ENCODE measurements around the gene SLC37A3. TPM values are rescaled to one million over a fixed set of nuclear protein-coding genes. Genes with fewer than 3 reads are reported as not detected.

SLC37A3 gene
- total RNA-seq, 6 experiments from 2014 or later = 9.5 to 22.2 (median 13.6) TPM

DNA sequence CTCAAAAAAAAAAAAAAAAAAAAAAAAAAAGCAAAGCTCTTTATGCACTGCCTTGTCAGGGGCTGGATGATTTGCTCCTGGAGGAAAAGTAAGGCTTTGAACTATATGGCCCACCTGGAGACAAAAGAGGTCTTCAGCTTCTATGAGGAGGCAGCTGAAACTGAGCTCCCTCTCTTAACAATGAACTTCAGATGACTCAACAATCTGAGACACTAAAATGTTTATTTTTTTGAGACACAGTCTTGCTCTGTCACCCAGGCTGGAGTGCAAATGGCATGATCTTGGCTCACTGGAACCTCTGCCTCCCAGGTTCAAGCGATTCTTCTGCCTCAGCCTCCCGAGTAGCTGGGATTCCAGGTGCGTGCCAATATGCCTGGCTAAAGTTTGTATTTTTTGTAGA, 42.3 kb upstream of the SLC37A3 start:
- Histone ChIP-seq H3K27me3 (no peaks in the 10 kb centered on the region), H3K4me3 (no peak overlapping the region), H3K36me3 (no peaks in the 10 kb centered on the region), H3K27ac (no peak overlapping the region), H3K4me1 (no peaks in the 10 kb centered on the region), H3K9me3 (no peaks in the 10 kb centered on the region)
- TF ChIP-seq, protein P1, sequence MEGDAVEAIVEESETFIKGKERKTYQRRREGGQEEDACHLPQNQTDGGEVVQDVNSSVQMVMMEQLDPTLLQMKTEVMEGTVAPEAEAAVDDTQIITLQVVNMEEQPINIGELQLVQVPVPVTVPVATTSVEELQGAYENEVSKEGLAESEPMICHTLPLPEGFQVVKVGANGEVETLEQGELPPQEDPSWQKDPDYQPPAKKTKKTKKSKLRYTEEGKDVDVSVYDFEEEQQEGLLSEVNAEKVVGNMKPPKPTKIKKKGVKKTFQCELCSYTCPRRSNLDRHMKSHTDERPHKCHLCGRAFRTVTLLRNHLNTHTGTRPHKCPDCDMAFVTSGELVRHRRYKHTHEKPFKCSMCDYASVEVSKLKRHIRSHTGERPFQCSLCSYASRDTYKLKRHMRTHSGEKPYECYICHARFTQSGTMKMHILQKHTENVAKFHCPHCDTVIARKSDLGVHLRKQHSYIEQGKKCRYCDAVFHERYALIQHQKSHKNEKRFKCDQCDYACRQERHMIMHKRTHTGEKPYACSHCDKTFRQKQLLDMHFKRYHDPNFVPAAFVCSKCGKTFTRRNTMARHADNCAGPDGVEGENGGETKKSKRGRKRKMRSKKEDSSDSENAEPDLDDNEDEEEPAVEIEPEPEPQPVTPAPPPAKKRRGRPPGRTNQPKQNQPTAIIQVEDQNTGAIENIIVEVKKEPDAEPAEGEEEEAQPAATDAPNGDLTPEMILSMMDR (IDR thresholded peaks at IDR 0.05) = no peak
- TF ChIP-seq POLR2A (IDR thresholded peaks at IDR 0.05) = no peak
- intact Hi-C loops (cut with DNase I) = no loop called here
- 83% methylated on average over 3 of the region's 3 CpGs for WGBS (ENCODE audit: insufficient coverage, low coverage, low lambda C conversion rate, missing lambda C conversion rate)
- DNase-seq (no peak), ATAC-seq (no peak)

DNA sequence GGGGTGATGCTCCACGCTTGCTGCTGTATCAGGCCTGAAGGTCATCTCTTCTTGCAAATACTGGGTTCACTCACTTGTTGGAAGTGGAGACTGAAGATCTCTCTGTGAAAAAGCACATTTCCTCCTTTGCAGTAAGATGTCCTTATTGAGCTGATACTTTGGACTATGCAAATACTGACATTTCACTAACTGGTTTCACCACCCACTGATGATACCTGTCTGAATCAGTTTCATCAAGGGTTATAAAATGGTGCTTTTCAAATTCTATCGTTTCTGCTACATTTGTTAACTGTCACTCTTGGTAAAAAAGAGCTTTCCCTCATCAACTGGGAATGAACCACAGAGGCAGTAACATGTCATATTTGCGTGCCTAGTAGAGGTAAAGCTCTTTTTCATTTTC, 41.0 kb upstream of the SLC37A3 start:
- ATAC-seq = peak in 1 of 4 donors; percentile 48
- no peaks in the 10 kb centered on the region for H3K4me1 ChIP-seq
- intact Hi-C loops (cut with DNase I) = no loop called here

DNA sequence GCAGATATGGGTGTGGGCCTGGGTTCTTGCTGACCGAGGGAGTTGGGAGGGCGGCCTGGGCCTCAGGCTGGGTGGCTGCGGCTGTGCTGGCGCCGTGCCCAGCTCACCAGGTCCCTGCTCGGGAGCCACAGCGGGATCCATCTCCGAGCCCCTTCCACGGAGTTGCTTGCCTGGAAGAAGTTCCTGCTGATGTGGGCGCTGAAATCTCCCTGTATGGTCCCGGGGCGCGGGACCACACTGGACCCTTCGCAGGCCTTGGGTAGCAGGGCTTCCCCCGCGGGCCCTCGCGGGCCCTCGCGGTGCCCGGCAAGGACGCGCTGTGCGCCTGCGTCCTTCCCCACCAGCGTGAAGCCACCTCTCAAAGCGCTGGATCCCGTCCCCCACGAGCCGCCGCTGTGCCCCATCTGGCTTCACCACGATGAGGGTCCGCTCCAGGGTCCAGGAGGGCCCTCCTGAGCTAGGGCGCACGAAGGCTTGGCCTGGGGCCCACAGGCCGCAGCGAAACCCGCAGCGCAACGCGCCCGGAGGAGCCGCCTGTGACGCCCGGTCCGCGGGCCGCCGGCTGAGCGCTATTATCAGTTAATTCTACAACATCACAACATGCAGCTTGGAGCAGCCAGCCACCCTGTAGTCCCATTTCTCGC, 37.0 kb upstream of the SLC37A3 start:
- DNase-seq = no peak
- H3K4me1 ChIP-seq = no peaks in the 10 kb centered on the region
- no peaks in the 10 kb centered on the region for H3K9me3 ChIP-seq
- ATAC-seq = peak in 1 of 4 donors; percentile 31
- WGBS (ENCODE audit: insufficient coverage, low coverage, low lambda C conversion rate, missing lambda C conversion rate) = 29% methylated on average over 7 of the region's 51 CpGs
- TF ChIP-seq, protein P1 (IDR thresholded peaks at IDR 0.05) = no peak
- TF ChIP-seq POLR2A (IDR thresholded peaks at IDR 0.05) = no peak
- H3K36me3 ChIP-seq = no peaks in the 10 kb centered on the region
- H3K27ac ChIP-seq = no peak overlapping the region
- no peak overlapping the region for H3K4me3 ChIP-seq
- intact Hi-C loops (cut with DNase I) = no loop called here
- H3K27me3 ChIP-seq = no peaks in the 10 kb centered on the region

More for the DNA sequence above, 41.0 kb upstream of the SLC37A3 start:
- DNase-seq = no peak
- no peaks in the 10 kb centered on the region for H3K27me3 ChIP-seq
- H3K9me3 ChIP-seq = no peaks in the 10 kb centered on the region
- TF ChIP-seq POLR2A (IDR thresholded peaks at IDR 0.05) = no peak
- TF ChIP-seq, protein P1 (IDR thresholded peaks at IDR 0.05) = no peak
- 79% methylated on average over 3 of the region's 3 CpGs for WGBS (ENCODE audit: insufficient coverage, low coverage, low lambda C conversion rate, missing lambda C conversion rate)
- H3K36me3 ChIP-seq = no peaks in the 10 kb centered on the region
- no peak overlapping the region for H3K27ac ChIP-seq
- no peak overlapping the region for H3K4me3 ChIP-seq

DNA sequence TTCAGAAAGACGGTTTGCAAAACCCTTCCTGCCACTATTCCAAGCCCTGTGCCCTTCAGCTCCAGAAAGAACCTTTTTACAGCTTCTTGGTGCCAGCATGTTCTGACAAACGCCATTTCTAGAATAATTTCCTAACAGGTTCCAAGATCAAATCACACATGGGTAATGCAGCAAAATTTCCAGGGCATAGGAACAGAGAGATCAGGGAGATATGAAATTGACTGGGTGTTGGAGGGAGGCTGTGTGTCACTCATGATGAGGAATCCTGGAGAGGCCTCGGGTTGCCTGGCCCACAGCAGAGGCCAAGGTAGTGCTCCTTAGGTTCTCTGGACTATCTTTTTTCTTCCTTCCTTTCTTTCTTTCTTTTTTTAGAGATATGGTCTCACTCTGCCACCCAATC, 35.1 kb upstream of the SLC37A3 start:
- WGBS (ENCODE audit: insufficient coverage, low coverage, low lambda C conversion rate, missing lambda C conversion rate) = 86% methylated on average over 2 of the region's 3 CpGs
- no peak for ATAC-seq
- H3K4me1 ChIP-seq = no peaks in the 10 kb centered on the region
- no peaks in the 10 kb centered on the region for H3K9me3 ChIP-seq
- intact Hi-C loops (cut with DNase I) = no loop called here
- no peak for DNase-seq
- H3K27ac ChIP-seq = no peak overlapping the region
- TF ChIP-seq POLR2A (IDR thresholded peaks at IDR 0.05) = no peak
- TF ChIP-seq, protein P1 (IDR thresholded peaks at IDR 0.05) = no peak
- no peak overlapping the region for H3K4me3 ChIP-seq
- H3K27me3 ChIP-seq = no peaks in the 10 kb centered on the region
- H3K36me3 ChIP-seq = no peaks in the 10 kb centered on the region
